22Rv1 (cell line): Measurements from ENCODE around the gene PTDSS2.

Experiments used
- H3K27ac ChIP-seq: fragments of 450-650 bp; 2 replicates; pipeline ENCODE4 v1.5.1; 2017
- ZFX ChIP-seq: fragments of 450-650 bp; IDR thresholded peaks from 2 replicates; pipeline ENCODE4 v1.6.1; 2017; ENCODE audit warnings: antibody characterized with exemption, borderline replicate concordance
- TF ChIP-seq, protein P1 (sequence below): fragments of 450-650 bp; IDR thresholded peaks from 2 replicates; pipeline ENCODE4 v1.5.1; 2017; ENCODE audit warnings: mild to moderate bottlenecking

Gene PTDSS2

DNA sequence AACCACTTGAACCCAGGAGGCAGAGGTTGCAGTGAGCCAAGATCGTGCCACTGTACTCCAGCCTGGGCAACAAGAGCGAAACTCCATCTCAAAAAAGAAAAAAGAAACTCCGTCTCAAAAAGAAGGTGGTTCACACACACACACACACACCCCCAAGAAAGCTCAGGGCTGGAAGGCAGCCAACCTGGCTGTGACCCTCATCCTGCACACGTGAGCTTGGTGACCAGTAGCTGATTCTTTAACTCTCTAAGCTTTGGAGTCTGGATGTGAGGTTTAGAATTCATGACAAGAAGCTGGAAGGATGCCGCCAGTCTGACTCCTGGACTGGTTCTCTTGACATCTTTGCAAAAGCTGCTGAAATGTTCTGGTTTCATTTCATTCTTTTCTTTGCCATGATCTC is 58.9 kb downstream of the PTDSS2 start:
- TF ChIP-seq, protein P1, sequence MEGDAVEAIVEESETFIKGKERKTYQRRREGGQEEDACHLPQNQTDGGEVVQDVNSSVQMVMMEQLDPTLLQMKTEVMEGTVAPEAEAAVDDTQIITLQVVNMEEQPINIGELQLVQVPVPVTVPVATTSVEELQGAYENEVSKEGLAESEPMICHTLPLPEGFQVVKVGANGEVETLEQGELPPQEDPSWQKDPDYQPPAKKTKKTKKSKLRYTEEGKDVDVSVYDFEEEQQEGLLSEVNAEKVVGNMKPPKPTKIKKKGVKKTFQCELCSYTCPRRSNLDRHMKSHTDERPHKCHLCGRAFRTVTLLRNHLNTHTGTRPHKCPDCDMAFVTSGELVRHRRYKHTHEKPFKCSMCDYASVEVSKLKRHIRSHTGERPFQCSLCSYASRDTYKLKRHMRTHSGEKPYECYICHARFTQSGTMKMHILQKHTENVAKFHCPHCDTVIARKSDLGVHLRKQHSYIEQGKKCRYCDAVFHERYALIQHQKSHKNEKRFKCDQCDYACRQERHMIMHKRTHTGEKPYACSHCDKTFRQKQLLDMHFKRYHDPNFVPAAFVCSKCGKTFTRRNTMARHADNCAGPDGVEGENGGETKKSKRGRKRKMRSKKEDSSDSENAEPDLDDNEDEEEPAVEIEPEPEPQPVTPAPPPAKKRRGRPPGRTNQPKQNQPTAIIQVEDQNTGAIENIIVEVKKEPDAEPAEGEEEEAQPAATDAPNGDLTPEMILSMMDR = no peak
- H3K27ac ChIP-seq = no peak overlapping the region

GRCh38 chr11:512761-513595 is 62.9 kb downstream of the PTDSS2 start:
- TF ChIP-seq, protein P1 = no peak
- TF ChIP-seq ZFX = no peak

GRCh38 chr11:514606-515005 is 64.5 kb downstream of the PTDSS2 start:
- H3K27ac ChIP-seq = no peak overlapping the region
- TF ChIP-seq, protein P1 = no peak
- no peak for TF ChIP-seq ZFX

More at GRCh38 chr11:512761-513595, 62.9 kb downstream of the PTDSS2 start:
- H3K27ac ChIP-seq = no peak overlapping the region

GRCh38 chr11:515131-515530 is 65.1 kb downstream of the PTDSS2 start:
- no peak overlapping the region for H3K27ac ChIP-seq
- TF ChIP-seq, protein P1 = no peak
- TF ChIP-seq ZFX = no peak

DNA sequence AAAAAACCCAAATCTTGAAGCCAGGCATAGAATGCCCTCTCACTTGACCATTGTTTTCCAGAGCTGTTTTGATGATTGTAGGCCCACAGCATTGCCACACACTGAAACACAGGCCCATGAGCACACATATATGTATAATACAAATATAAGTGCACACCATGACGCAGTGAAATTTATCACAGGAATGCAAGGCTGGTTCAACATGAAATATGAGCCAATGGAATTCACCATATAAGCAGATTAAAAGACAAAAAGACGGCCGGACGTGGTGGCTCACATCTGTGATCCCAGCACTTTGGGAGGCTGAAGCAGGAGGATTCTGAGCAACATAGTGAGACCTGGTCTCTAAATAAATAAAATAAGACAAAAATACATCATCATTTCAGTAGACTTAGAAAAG is 66.3 kb downstream of the PTDSS2 start:
- TF ChIP-seq ZFX = no peak
- no peak overlapping the region for H3K27ac ChIP-seq

DNA sequence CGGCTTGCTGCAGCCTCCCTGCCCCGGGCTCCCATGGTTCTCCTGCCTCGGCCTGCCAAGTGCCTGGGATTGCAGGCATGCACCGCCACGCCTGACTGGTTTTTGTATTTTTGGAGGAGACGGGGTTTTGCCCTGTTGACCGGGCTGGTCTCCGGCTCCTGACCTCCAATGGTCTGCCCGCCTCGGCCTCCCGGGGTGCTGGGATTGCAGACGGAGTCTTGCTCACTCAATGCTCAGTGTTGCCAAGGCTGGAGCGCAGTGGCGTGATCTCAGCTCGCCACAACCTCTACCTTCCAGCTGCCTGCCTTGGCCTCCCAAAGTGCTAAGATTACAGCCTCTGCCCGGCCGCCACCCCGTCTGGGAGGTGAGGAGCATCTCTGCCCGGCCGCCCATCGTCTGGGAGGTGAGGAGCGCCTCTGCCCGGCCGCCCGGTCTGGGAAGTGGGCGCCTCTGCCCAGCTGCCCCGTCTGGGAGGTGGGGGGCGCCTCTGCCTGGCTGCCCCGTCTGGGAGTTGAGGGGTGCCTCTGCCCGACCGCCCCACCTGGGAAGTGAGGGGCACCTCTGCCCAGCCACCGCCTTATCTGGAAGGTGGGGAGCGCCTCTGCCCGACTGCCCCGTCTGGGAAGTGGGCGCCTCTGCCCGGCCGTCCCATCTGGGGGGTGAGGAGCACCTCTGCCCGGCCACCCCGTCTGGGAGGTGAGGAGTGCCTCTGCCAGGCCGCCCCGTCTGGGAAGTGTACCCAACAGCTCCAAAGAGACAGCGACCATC is 67.0 kb downstream of the PTDSS2 start:
- peak overlapping the region; percentile 89; the same call in 1 of the 2 replicates for H3K27ac ChIP-seq

DNA sequence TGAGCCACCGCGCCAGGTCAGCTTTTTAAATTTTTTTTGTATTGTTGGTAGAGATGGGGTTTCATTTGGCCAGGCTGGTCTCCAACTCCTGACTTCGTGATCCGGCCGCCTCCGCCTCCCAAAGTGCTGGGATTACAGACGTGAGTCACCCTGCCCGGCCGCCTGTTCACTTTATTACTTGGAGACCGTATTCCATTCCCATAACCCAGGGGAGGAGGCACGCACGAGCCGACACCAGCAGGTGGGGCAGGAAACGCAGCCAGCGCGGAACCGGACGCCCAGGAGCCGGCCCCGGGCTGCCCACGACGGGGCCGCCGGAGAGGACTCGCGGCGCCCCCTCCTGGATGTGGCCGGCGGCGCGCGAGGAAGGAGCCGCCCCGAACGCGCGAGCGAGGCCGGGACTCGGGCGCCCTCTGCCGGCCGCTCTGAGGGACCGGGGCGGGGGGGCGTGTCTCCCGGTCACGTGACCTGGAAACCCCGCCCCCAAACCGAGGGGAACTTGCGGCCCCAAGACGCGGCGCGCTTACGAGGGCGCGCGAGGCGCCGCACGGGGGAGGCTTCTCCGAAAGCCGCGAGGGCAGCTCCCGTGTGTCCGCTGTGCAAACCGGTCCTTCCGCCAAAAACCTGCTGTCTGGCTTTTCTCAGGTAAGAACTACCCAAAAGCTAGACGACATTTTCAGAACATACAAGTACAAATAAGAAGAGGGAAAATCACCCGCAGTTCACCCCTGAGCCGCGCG is 68.6 kb downstream of the PTDSS2 start:
- H3K27ac ChIP-seq = peak overlapping the region; percentile 89
- no peak for TF ChIP-seq ZFX
- TF ChIP-seq, protein P1 = peak; percentile 100
